GM12874 (cell line): ENCODE results near the gene OR2S2.

Experiments used
- CTCF ChIP-seq: IDR thresholded peaks from 2 replicates; pipeline ENCODE4 v1.5.1; 2011; ENCODE audit warnings: low read depth, mild to moderate bottlenecking, control low read depth, low read length, moderate library complexity; ENCODE audit not compliant: insufficient read depth

OR2S2 gene

GRCh38 chr9:35974800-35975199 lies 16.8 kb upstream of the OR2S2 start:
- no peak for TF ChIP-seq CTCF

- no peak for TF ChIP-seq CTCF
These were observed 14.1 kb upstream of the OR2S2 start for GRCh38 chr9:35972093-35972492.

- no peak for TF ChIP-seq CTCF
These were observed 9.1 kb upstream of the OR2S2 start for GRCh38 chr9:35967042-35967441.

- TF ChIP-seq CTCF = no peak
These were observed 8.5 kb upstream of the OR2S2 start for GRCh38 chr9:35966433-35966832.

DNA sequence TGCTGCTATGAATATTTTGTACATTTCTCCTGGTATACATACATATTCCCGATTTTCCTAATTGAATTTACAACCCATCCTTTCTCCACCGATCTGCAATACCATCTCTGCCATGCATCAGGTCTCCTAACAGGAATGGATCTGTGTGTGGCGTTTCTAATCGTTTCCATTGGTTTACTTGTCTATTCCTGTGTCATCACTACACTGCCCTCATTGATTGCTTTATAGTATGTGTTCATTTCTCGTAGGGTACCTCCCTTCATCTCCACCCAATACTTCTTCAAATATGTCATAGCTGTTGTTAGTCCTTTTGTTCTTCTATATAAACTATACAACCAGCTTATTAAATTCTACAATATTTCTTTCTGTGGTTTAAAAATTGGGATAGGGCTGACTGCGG lies 7.1 kb upstream of the OR2S2 start:
- no peak for TF ChIP-seq CTCF

DNA sequence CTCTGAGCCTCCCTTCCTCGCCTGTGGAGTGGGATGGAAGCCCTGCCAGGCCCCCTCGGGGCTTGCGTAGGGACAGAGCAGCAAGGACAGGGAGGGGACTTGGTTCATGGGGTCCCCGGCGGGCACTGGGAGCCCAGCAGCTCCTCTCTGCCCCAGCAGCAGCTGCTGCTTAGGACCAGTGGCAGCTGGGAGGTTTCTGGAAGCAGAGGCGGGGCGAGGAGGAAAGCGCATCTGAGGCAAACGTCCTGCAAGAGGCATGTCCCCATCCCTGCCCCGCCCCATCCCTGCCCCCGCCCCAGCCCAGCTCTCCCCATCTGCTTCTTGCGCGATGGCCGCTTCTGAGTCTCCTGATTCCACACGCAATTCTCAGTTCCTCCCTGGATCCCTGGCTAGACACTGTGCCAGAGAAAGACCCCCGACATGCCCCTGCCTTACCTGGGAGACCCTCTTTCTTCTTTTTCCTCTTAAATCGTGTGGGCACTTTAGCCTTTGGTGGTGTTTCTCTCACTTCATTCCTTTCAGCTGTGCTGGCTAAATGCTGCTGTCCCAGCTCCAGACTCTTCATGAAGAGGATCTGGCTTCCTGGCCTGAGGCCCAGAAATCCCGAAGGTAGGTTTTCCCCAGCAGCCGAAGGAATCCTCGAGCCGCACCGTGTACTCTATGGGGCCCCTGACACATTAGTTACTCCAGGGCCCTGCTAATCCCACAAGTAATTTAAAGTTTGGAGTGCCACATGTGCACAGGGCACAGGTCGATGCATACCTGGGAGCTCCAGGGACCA lies 4.4 kb upstream of the OR2S2 start:
- TF ChIP-seq CTCF = no peak

GRCh38 chr9:35960039-35960655 lies 2.2 kb upstream of the OR2S2 start:
- TF ChIP-seq CTCF = no peak
